ENCODE measurements around the gene PER1. TPM values are rescaled to one million over a fixed set of nuclear protein-coding genes. Genes with fewer than 3 reads are reported as not detected.
A peak's percentile ranks its signal among the peaks of the same experiment; 100 is the strongest.

PER1 gene
- total and polyA plus RNA-seq, 7 donors, result 30.5 to 153 (median 67.6) TPM

- Histone ChIP-seq H3K27me3 (no peaks in the 10 kb centered on the region), H3K4me1 (peaks cover 0 to 65% (median 59%) of the 10 kb centered on the region in 4 donors), H3K27ac (peak overlapping the region; percentile 98 to 100 (median 99)), H3K4me3 (no peak overlapping the region), H3K36me3 (peaks cover 0 to 21% (median 14%) of the 10 kb centered on the region in 4 donors), H3K9me3 (no peaks in the 10 kb centered on the region)
- WGBS, 2 donors, result 67 to 84% methylated on average over 4 of the region's 4 CpGs
- TF ChIP-seq POLR2A (IDR thresholded peaks at IDR 0.05) (no peak), EP300 (IDR thresholded peaks at IDR 0.05) (no peak), CTCF (IDR thresholded peaks at IDR 0.05) (no peak), POLR2AphosphoS5 (IDR thresholded peaks at IDR 0.05) (no peak)
- intact Hi-C loops (cut with DNase I), result loop anchor here (1.0 to 5.0 kb wide), 4 partner anchors 21 to 317 kb away; partner anchors contain the start of gene HES7
- DNase-seq, result peak; percentile 64
These were observed 7.4 kb upstream of the PER1 start for GRCh38 chr17:8159459-8160223.

DNA sequence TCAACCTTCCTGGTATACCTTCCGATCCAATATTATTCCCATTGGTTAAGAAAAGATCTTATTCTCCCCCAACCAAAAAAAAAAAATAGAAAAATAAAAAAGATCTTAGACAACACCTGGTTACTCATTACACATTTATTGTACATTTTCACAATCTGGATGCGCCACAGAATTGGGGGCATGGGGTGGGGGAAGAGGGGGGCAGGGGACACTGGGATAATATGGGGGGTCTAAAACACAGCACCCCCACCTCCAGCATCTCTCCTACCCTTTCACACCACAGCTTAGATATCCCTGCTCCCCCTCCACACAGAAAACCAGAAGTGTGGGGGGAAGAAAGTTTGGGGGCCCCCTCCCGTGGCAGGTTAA lies 6.8 kb upstream of the PER1 start:
- H3K4me1 ChIP-seq, result peaks cover 0 to 59% (median 54%) of the 10 kb centered on the region in 4 donors
- peaks cover 0 to 21% (median 14%) of the 10 kb centered on the region in 4 donors for H3K36me3 ChIP-seq
- no peak for DNase-seq
- H3K27me3 ChIP-seq, result no peaks in the 10 kb centered on the region
- no peak overlapping the region for H3K4me3 ChIP-seq
- WGBS, 2 donors, result 50 to 62% methylated on average over 3 of the region's 3 CpGs
- TF ChIP-seq POLR2AphosphoS5 (IDR thresholded peaks at IDR 0.05), result no peak
- peak in 1 of 4 experiments; percentile 2 for TF ChIP-seq CTCF (IDR thresholded peaks at IDR 0.05)
- intact Hi-C loops (cut with DNase I), result loop anchor here (1.0 to 5.0 kb wide), 3 partner anchors 21 to 317 kb away; partner anchors contain the start of gene HES7
- peak overlapping the region; percentile 98 to 100 (median 99) for H3K27ac ChIP-seq
- no peaks in the 10 kb centered on the region for H3K9me3 ChIP-seq

DNA sequence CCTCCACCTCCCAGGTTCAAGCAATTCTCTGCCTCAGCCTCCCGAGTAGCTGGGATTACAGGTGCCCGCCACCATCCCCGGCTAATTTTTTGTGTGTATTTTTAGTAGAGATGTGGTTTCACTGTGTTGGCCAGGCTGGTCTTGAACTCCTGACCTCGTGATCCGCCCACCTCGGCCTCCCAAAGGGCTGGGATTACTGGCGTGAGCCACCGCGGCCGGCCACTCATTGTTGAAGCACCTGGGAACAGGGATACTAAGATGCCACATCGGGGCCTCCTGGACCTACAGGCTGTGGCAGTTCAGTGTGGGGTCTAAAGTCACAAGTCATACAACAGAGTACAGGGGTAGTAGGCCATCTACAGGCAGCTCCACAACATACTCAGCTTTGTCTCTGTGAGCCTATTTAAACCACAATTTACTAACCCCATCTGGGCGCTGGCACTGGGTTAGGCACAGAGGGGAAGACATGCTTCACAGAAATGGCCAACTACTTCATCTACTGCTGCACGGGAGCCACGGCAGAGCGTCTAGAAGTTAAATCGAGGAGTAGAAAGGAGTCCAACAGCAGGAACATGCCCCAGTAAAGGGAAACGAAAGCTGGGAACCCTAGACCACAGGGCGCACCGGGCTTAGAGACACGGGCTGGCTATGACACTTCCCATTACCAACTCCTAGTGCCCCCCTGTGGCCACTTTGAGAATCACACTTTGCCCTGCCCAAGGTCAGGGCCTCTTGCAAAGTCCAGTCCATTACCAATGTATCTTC lies 6.2 kb upstream of the PER1 start:
- Histone ChIP-seq H3K4me1 (peaks cover 0 to 59% (median 54%) of the 10 kb centered on the region in 4 donors), H3K9me3 (no peaks in the 10 kb centered on the region), H3K27me3 (no peaks in the 10 kb centered on the region), H3K27ac (peak overlapping the region; percentile 98 to 100 (median 99)), H3K36me3 (peaks cover 0 to 22% (median 14%) of the 10 kb centered on the region in 4 donors), H3K4me3 (peak overlapping the region in 1 of 4 donors; percentile 9)
- TF ChIP-seq CTCF (IDR thresholded peaks at IDR 0.05) (peak in 3 of 4 experiments; percentile 82 to 89 (median 84)), POLR2AphosphoS5 (IDR thresholded peaks at IDR 0.05) (peak; percentile 40 to 68 (median 64)), EP300 (IDR thresholded peaks at IDR 0.05) (no peak), POLR2A (IDR thresholded peaks at IDR 0.05) (no peak)
- intact Hi-C loops (cut with DNase I), result loop anchor here (1.0 to 5.0 kb wide), 4 partner anchors 20 to 316 kb away; partner anchors contain the start of gene HES7
- WGBS, 2 donors, result 38 to 48% methylated on average over 20 of the region's 20 CpGs
- DNase-seq, result peak; percentile 96

- intact Hi-C loops (cut with DNase I), result loop anchor here (5.0 kb wide), 1 partner anchor 314 kb away; no protein-coding TSS in a partner anchor
- peaks cover 0 to 58% (median 54%) of the 10 kb centered on the region in 4 donors for H3K4me1 ChIP-seq
- WGBS, 2 donors, result 0 to 1% methylated on average over 59 of the region's 59 CpGs
- H3K9me3 ChIP-seq, result no peaks in the 10 kb centered on the region
- peak overlapping the region; percentile 99 to 100 (median 100) for H3K27ac ChIP-seq
- H3K27me3 ChIP-seq, result no peaks in the 10 kb centered on the region
- TF ChIP-seq POLR2A (IDR thresholded peaks at IDR 0.05) (peak; percentile 100), EP300 (IDR thresholded peaks at IDR 0.05) (peak; percentile 59 to 98 (median 77)), POLR2AphosphoS5 (IDR thresholded peaks at IDR 0.05) (peak; percentile 100), CTCF (IDR thresholded peaks at IDR 0.05) (no peak)
- H3K4me3 ChIP-seq, result peak overlapping the region; percentile 93 to 97 (median 96)
- H3K36me3 ChIP-seq, result peaks cover 0 to 28% (median 20%) of the 10 kb centered on the region in 4 donors
- peak; percentile 100 for DNase-seq
These were observed 4.2 kb upstream of the PER1 start for GRCh38 chr17:8156246-8156992.

Measured in sigmoid colon (tissue), 7 donors.